Activated naive CD8-positive, alpha-beta T cell (primary cell): Measurements from ENCODE around the gene STRADA.
A peak's percentile ranks its signal among the peaks of the same experiment; 100 is the strongest.
"Not testable (repeated sequence)": the region's sequence is repeated elsewhere in the genome, so short reads cannot be mapped to it uniquely, and the experiment has no call there.

Experiments
- H3K27ac Mint-ChIP-seq: one replicate; pipeline ENCODE4 v1.8.0; 2021; ENCODE audit warnings: mixed read lengths
- H3K27me3 Mint-ChIP-seq: one replicate; pipeline ENCODE4 v1.8.0; 2021; ENCODE audit warnings: mixed read lengths
- H3K36me3 Mint-ChIP-seq: one replicate; pipeline ENCODE4 v1.8.0; 2021; ENCODE audit warnings: mixed read lengths
- H3K4me1 Mint-ChIP-seq: one replicate; pipeline ENCODE4 v1.8.0; 2021; ENCODE audit warnings: low read depth, mixed read lengths
- H3K4me3 Mint-ChIP-seq: one replicate; pipeline ENCODE4 v1.8.0; 2021; ENCODE audit warnings: mild to moderate bottlenecking, mixed read lengths
- H3K9me3 Mint-ChIP-seq: one replicate; pipeline ENCODE4 v1.8.0; 2021; ENCODE audit warnings: low read depth, mixed read lengths

The STRADA gene

GRCh38 chr17:63768433-63768832, 26.8 kb upstream of the STRADA start:
- Mint-ChIP-seq H3K4me1 (peaks cover 50% of the 10 kb centered on the region), H3K4me3 (no peak overlapping the region), H3K27me3 (no peaks in the 10 kb centered on the region), H3K36me3 (peaks cover 9% of the 10 kb centered on the region), H3K27ac (peak overlapping the region; percentile 30), H3K9me3 (no peaks in the 10 kb centered on the region)

- Mint-ChIP-seq H3K27me3 (no peaks in the 10 kb centered on the region), H3K9me3 (no peaks in the 10 kb centered on the region), H3K27ac (no peak overlapping the region), H3K4me3 (no peak overlapping the region), H3K36me3 (peaks cover 14% of the 10 kb centered on the region), H3K4me1 (peaks cover 49% of the 10 kb centered on the region)
Observed at GRCh38 chr17:63766754-63767153, 25.2 kb upstream of the STRADA start.

GRCh38 chr17:63764716-63765115, 23.1 kb upstream of the STRADA start:
- Mint-ChIP-seq H3K4me3 (no peak overlapping the region), H3K27me3 (no peaks in the 10 kb centered on the region), H3K9me3 (no peaks in the 10 kb centered on the region), H3K27ac (no peak overlapping the region), H3K4me1 (peaks cover 37% of the 10 kb centered on the region), H3K36me3 (peaks cover 14% of the 10 kb centered on the region)

GRCh38 chr17:63762161-63763078, 20.8 kb upstream of the STRADA start:
- no peaks in the 10 kb centered on the region for H3K27me3 Mint-ChIP-seq
- H3K36me3 Mint-ChIP-seq: peaks cover 17% of the 10 kb centered on the region
- H3K4me1 Mint-ChIP-seq: peaks cover 22% of the 10 kb centered on the region
- no peak overlapping the region for H3K27ac Mint-ChIP-seq
- H3K9me3 Mint-ChIP-seq: no peaks in the 10 kb centered on the region
- H3K4me3 Mint-ChIP-seq: no peak overlapping the region

GRCh38 chr17:63760771-63761539, 19.4 kb upstream of the STRADA start:
- Mint-ChIP-seq H3K27me3 (no peaks in the 10 kb centered on the region), H3K36me3 (peaks cover 17% of the 10 kb centered on the region), H3K4me3 (no peak overlapping the region), H3K9me3 (no peaks in the 10 kb centered on the region), H3K27ac (no peak overlapping the region), H3K4me1 (peaks cover 9% of the 10 kb centered on the region)

GRCh38 chr17:63758428-63758827, 16.8 kb upstream of the STRADA start:
- peaks cover 6% of the 10 kb centered on the region for H3K4me1 Mint-ChIP-seq
- H3K4me3 Mint-ChIP-seq: no peak overlapping the region
- H3K27ac Mint-ChIP-seq: no peak overlapping the region
- H3K9me3 Mint-ChIP-seq: no peaks in the 10 kb centered on the region
- H3K36me3 Mint-ChIP-seq: peaks cover 14% of the 10 kb centered on the region
- no peaks in the 10 kb centered on the region for H3K27me3 Mint-ChIP-seq

- Mint-ChIP-seq H3K4me3 (no peak overlapping the region), H3K27ac (no peak overlapping the region), H3K27me3 (no peaks in the 10 kb centered on the region), H3K36me3 (peaks cover 14% of the 10 kb centered on the region), H3K9me3 (no peaks in the 10 kb centered on the region), H3K4me1 (peaks cover 13% of the 10 kb centered on the region)
Observed at GRCh38 chr17:63754046-63754445, 12.4 kb upstream of the STRADA start.

GRCh38 chr17:63753215-63753614, 11.6 kb upstream of the STRADA start:
- H3K27ac Mint-ChIP-seq: peak overlapping the region; percentile 78
- H3K36me3 Mint-ChIP-seq: peaks cover 14% of the 10 kb centered on the region
- H3K27me3 Mint-ChIP-seq: no peaks in the 10 kb centered on the region

GRCh38 chr17:63752707-63753106, 11.1 kb upstream of the STRADA start:
- peak overlapping the region; percentile 78 for H3K27ac Mint-ChIP-seq
- no peak overlapping the region for H3K4me3 Mint-ChIP-seq
- H3K27me3 Mint-ChIP-seq: no peaks in the 10 kb centered on the region
- no peaks in the 10 kb centered on the region for H3K9me3 Mint-ChIP-seq
- H3K4me1 Mint-ChIP-seq: peaks cover 13% of the 10 kb centered on the region
- H3K36me3 Mint-ChIP-seq: peaks cover 11% of the 10 kb centered on the region

More at GRCh38 chr17:63753215-63753614, 11.6 kb upstream of the STRADA start:
- Mint-ChIP-seq H3K9me3 (no peaks in the 10 kb centered on the region), H3K4me1 (peaks cover 13% of the 10 kb centered on the region), H3K4me3 (no peak overlapping the region)

GRCh38 chr17:63751806-63752205, 10.2 kb upstream of the STRADA start:
- H3K36me3 Mint-ChIP-seq: peaks cover 11% of the 10 kb centered on the region
- no peaks in the 10 kb centered on the region for H3K9me3 Mint-ChIP-seq
- peak overlapping the region; percentile 64 for H3K4me3 Mint-ChIP-seq
- no peaks in the 10 kb centered on the region for H3K27me3 Mint-ChIP-seq
- peak overlapping the region; percentile 90 for H3K27ac Mint-ChIP-seq
- peaks cover 13% of the 10 kb centered on the region for H3K4me1 Mint-ChIP-seq

- peak overlapping the region; percentile 97 for H3K27ac Mint-ChIP-seq
- H3K9me3 Mint-ChIP-seq: no peaks in the 10 kb centered on the region
- peaks cover 4% of the 10 kb centered on the region for H3K36me3 Mint-ChIP-seq
- H3K4me1 Mint-ChIP-seq: peaks cover 23% of the 10 kb centered on the region
- H3K4me3 Mint-ChIP-seq: peak overlapping the region; percentile 96
- no peaks in the 10 kb centered on the region for H3K27me3 Mint-ChIP-seq
Observed at GRCh38 chr17:63741143-63741407, 524 bp downstream of the STRADA start.

GRCh38 chr17:63740464-63741142, 996 bp downstream of the STRADA start:
- peaks cover 23% of the 10 kb centered on the region for H3K4me1 Mint-ChIP-seq
- H3K27me3 Mint-ChIP-seq: no peaks in the 10 kb centered on the region
- peak overlapping the region; percentile 97 for H3K27ac Mint-ChIP-seq
- H3K36me3 Mint-ChIP-seq: no peaks in the 10 kb centered on the region
- H3K4me3 Mint-ChIP-seq: peak overlapping the region; percentile 96
- H3K9me3 Mint-ChIP-seq: no peaks in the 10 kb centered on the region

GRCh38 chr17:63735691-63736090, 5.9 kb downstream of the STRADA start:
- Mint-ChIP-seq H3K9me3 (no peaks in the 10 kb centered on the region), H3K4me3 (no peak overlapping the region), H3K27me3 (no peaks in the 10 kb centered on the region), H3K36me3 (peaks cover 2% of the 10 kb centered on the region), H3K4me1 (peaks cover 13% of the 10 kb centered on the region), H3K27ac (no peak overlapping the region)

GRCh38 chr17:63722403-63722802, 19.2 kb downstream of the STRADA start:
- H3K27ac Mint-ChIP-seq: no peak overlapping the region
- H3K4me3 Mint-ChIP-seq: no peak overlapping the region
- no peaks in the 10 kb centered on the region for H3K36me3 Mint-ChIP-seq
- no peaks in the 10 kb centered on the region for H3K9me3 Mint-ChIP-seq
- H3K4me1 Mint-ChIP-seq: no peaks in the 10 kb centered on the region
- H3K27me3 Mint-ChIP-seq: no peaks in the 10 kb centered on the region

GRCh38 chr17:63720194-63720593, 21.4 kb downstream of the STRADA start:
- H3K36me3 Mint-ChIP-seq, H3K4me3 Mint-ChIP-seq, H3K4me1 Mint-ChIP-seq, H3K27me3 Mint-ChIP-seq, H3K9me3 Mint-ChIP-seq, H3K27ac Mint-ChIP-seq: not testable (repeated sequence)
